ENCODE data around the gene PPP1R1A. TPM values are rescaled to one million over a fixed set of nuclear protein-coding genes. Genes with fewer than 3 reads are reported as not detected.

Gene PPP1R1A
- total RNA-seq, 1 experiment from 2014 or later: not detected

DNA sequence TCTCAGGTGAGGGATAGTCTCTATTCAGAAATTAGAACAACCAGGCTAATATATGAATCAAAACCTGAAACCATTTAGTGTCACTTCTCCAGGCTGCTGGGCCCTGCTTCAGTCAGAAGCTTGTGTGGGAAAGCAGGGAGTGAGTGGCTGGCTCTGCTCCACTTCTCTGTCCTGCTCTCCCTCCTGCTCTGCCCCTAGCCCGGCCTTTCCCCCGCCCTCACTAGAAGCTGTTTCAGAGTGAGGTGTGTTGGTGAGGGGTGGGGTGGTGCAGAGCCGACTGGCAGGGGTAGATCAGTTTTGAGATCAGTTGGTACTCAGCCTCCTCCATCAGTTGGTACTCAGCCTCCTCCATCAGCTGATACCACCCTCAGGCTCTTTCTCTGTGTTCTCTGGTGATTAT is 7.0 kb upstream of the PPP1R1A start:
- Histone ChIP-seq H3K79me2 (ENCODE audit: low read length) (no peaks in the 10 kb centered on the region), H3F3A (ENCODE audit: low read length, unreplicated experiment) (no peaks in the 10 kb centered on the region), H2AFZ (ENCODE audit: low read length) (no peak overlapping the region), H3K36me3 (ENCODE audit: low read depth, low read length) (no peaks in the 10 kb centered on the region), H4K20me1 (ENCODE audit: low read length) (no peaks in the 10 kb centered on the region), H3K9me2 (replicated peaks; ENCODE audit: low read length) (no peaks in the 10 kb centered on the region), H3K27me3 (ENCODE audit: low read length) (peaks cover 56% of the 10 kb centered on the region), H3K9ac (ENCODE audit: low read length) (no peak overlapping the region), H3K4me1 (ENCODE audit: insufficient read depth, low read length) (no peaks in the 10 kb centered on the region), H3K4me3 (ENCODE audit: low read length) (no peak overlapping the region), H3K4me2 (ENCODE audit: low read length) (no peak overlapping the region), H3K27ac (ENCODE audit: low read length) (no peak overlapping the region), H3K9me3 (ENCODE audit: low read length) (no peaks in the 10 kb centered on the region)
- no TSS peak for BruUV-seq (replicated peaks)
- TF ChIP-seq EZH2phosphoT487 (IDR thresholded peaks at IDR 0.05; ENCODE audit: borderline replicate concordance, low read length) (no peak), EZH2 (IDR thresholded peaks at IDR 0.05; ENCODE audit: low read length, unreplicated experiment) (no peak)
- TF ChIP-seq, protein P1, sequence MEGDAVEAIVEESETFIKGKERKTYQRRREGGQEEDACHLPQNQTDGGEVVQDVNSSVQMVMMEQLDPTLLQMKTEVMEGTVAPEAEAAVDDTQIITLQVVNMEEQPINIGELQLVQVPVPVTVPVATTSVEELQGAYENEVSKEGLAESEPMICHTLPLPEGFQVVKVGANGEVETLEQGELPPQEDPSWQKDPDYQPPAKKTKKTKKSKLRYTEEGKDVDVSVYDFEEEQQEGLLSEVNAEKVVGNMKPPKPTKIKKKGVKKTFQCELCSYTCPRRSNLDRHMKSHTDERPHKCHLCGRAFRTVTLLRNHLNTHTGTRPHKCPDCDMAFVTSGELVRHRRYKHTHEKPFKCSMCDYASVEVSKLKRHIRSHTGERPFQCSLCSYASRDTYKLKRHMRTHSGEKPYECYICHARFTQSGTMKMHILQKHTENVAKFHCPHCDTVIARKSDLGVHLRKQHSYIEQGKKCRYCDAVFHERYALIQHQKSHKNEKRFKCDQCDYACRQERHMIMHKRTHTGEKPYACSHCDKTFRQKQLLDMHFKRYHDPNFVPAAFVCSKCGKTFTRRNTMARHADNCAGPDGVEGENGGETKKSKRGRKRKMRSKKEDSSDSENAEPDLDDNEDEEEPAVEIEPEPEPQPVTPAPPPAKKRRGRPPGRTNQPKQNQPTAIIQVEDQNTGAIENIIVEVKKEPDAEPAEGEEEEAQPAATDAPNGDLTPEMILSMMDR (conservative IDR thresholded peaks at IDR 0.05; ENCODE audit: low read depth, low read length): no peak
- DNase-seq: no peak
- ChIA-PET CTCF (no interaction called here), POLR2A (ENCODE audit: unreplicated experiment) (no interaction called here)
- intact Hi-C loops (cut with micrococcal nuclease): no loop called here
- no peak for ATAC-seq

DNA sequence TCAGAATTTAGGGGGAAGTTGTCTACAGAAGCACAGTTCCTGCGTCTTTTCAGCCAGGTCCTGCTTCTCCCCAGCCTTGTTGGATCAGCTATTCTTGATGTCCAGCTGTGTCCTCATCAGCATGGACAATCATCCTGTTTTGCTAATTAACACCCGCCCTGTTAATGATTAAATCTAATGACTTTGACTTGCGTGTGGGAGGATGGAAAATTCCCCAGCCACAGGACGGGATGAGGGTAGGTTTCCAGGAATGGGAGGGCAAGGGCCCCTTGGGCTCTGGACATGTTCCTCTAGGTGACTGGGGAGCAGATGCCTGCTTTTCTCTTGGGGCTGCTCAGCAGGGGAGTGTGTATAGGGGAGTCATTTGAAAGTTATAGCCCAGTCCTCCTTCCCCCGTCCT is 5.3 kb upstream of the PPP1R1A start:
- H3K36me3 ChIP-seq (ENCODE audit: low read depth, low read length): no peaks in the 10 kb centered on the region
- H3K27ac ChIP-seq (ENCODE audit: low read length): no peak overlapping the region
- ChIA-PET CTCF (no interaction called here), POLR2A (ENCODE audit: unreplicated experiment) (no interaction called here)
- no peaks in the 10 kb centered on the region for H3K9me2 ChIP-seq (replicated peaks; ENCODE audit: low read length)
- TF ChIP-seq EZH2phosphoT487 (IDR thresholded peaks at IDR 0.05; ENCODE audit: borderline replicate concordance, low read length) (no peak), EZH2 (IDR thresholded peaks at IDR 0.05; ENCODE audit: low read length, unreplicated experiment) (no peak)
- TF ChIP-seq, protein P1 (conservative IDR thresholded peaks at IDR 0.05; ENCODE audit: low read depth, low read length): no peak
- no peak overlapping the region for H3K9ac ChIP-seq (ENCODE audit: low read length)
- H3K79me2 ChIP-seq (ENCODE audit: low read length): no peaks in the 10 kb centered on the region
- H3K9me3 ChIP-seq (ENCODE audit: low read length): no peaks in the 10 kb centered on the region
- no peaks in the 10 kb centered on the region for H3K4me1 ChIP-seq (ENCODE audit: insufficient read depth, low read length)
- DNase-seq (no peak), ATAC-seq (no peak)
- H4K20me1 ChIP-seq (ENCODE audit: low read length): no peaks in the 10 kb centered on the region
- no peak overlapping the region for H3K4me3 ChIP-seq (ENCODE audit: low read length)
- no TSS peak for BruUV-seq (replicated peaks)
- H3K4me2 ChIP-seq (ENCODE audit: low read length): no peak overlapping the region
- no peak overlapping the region for H2AFZ ChIP-seq (ENCODE audit: low read length)
- peaks cover 59% of the 10 kb centered on the region for H3K27me3 ChIP-seq (ENCODE audit: low read length)
- intact Hi-C loops (cut with micrococcal nuclease): no loop called here
- no peaks in the 10 kb centered on the region for H3F3A ChIP-seq (ENCODE audit: low read length, unreplicated experiment)

DNA sequence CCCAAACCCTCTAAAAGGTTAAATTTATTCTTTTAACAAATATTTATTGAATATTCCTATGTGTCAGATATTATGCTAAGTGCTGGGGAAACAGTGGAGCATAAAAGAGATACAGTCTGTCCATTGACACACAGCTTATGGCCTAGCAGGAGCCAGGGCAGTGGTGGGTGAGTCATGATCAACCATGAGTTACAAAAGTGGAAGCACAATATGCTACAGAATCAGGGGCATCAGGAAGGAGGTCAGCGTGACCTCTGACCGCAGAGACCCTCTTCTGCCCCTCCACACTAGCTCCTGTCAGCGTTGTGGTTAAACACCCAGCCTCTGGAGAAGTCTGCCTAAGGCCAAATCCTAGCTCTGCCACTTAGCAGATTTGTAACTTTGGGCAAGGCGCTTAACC is 4.7 kb upstream of the PPP1R1A start:
- no peak overlapping the region for H3K27ac ChIP-seq (ENCODE audit: low read length)
- H3K79me2 ChIP-seq (ENCODE audit: low read length): no peaks in the 10 kb centered on the region
- ChIA-PET POLR2A (ENCODE audit: unreplicated experiment) (no interaction called here), CTCF (interaction anchor here (0.7 kb wide), 1 partner anchor 26 kb away, joined by 3 read pairs; no protein-coding TSS in a partner anchor)
- H3K9ac ChIP-seq (ENCODE audit: low read length): no peak overlapping the region
- no peaks in the 10 kb centered on the region for H3K9me2 ChIP-seq (replicated peaks; ENCODE audit: low read length)
- no peaks in the 10 kb centered on the region for H3K4me1 ChIP-seq (ENCODE audit: insufficient read depth, low read length)
- no peaks in the 10 kb centered on the region for H3K9me3 ChIP-seq (ENCODE audit: low read length)
- H3K27me3 ChIP-seq (ENCODE audit: low read length): peaks cover 56% of the 10 kb centered on the region
- no peak for TF ChIP-seq EZH2 (IDR thresholded peaks at IDR 0.05; ENCODE audit: low read length, unreplicated experiment)
- TF ChIP-seq, protein P1 (conservative IDR thresholded peaks at IDR 0.05; ENCODE audit: low read depth, low read length): no peak
- TF ChIP-seq EZH2phosphoT487 (IDR thresholded peaks at IDR 0.05; ENCODE audit: borderline replicate concordance, low read length): no peak
- H3K4me2 ChIP-seq (ENCODE audit: low read length): no peak overlapping the region
- H4K20me1 ChIP-seq (ENCODE audit: low read length): no peaks in the 10 kb centered on the region
- intact Hi-C loops (cut with micrococcal nuclease): no loop called here
- ATAC-seq (no peak), DNase-seq (no peak)
- BruUV-seq (replicated peaks): no TSS peak
- H2AFZ ChIP-seq (ENCODE audit: low read length): no peak overlapping the region
- H3K4me3 ChIP-seq (ENCODE audit: low read length): no peak overlapping the region
- no peaks in the 10 kb centered on the region for H3F3A ChIP-seq (ENCODE audit: low read length, unreplicated experiment)
- no peaks in the 10 kb centered on the region for H3K36me3 ChIP-seq (ENCODE audit: low read depth, low read length)
